Tibial nerve (tissue), 4 donors: ENCODE data around the gene GDF7. TPM values are rescaled to one million over a fixed set of nuclear protein-coding genes. Genes with fewer than 3 reads are reported as not detected.

Experiments used
- DNase-seq, 2 donors: peaks; one replicate each; pipeline ENCODE4 v3.0.0-alpha.2; 2019; ENCODE audit warnings: low spot score in 2 of 2
- H3K27ac ChIP-seq, 4 donors: fragments of 200-600 bp; sonication (generic) in 3 of 4; one replicate each; pipeline ENCODE4 v1.5.1; 2017 to 2019; ENCODE audit warnings: mild to moderate bottlenecking in 1 of 4
- H3K27me3 ChIP-seq, 2 donors: fragments of 200-600 bp; sonication (generic) in 1 of 2; one replicate each; pipeline versions ENCODE4 v1.5.1 to v1.6.0; 2017 to 2019
- H3K36me3 ChIP-seq, 3 donors: fragments of 200-600 bp; sonication (generic); one replicate each; pipeline ENCODE4 v1.5.1; 2018 to 2019
- H3K4me1 ChIP-seq, 4 donors: fragments of 200-600 bp; sonication (generic) in 3 of 4; one replicate each; pipeline ENCODE4 v1.5.1; 2017 to 2019
- H3K4me3 ChIP-seq, 4 donors: fragments of 200-600 bp; sonication (generic) in 3 of 4; one replicate each; pipeline ENCODE4 v1.5.1; 2017 to 2019; ENCODE audit warnings: mild to moderate bottlenecking in 1 of 4, moderate library complexity in 1 of 4
- H3K9me3 ChIP-seq, 4 donors: fragments of 200-600 bp; sonication (generic) in 3 of 4; one replicate each; pipeline ENCODE4 v1.5.1; 2017 to 2019
- CTCF ChIP-seq, 5 experiments: fragments of 200-600 bp in 3 of 5; fragments of 450-650 bp in 2 of 5; sonication (generic) in 3 of 5; IDR thresholded peaks; one replicate each; pipeline ENCODE4 v1.5.1; 2016 to 2019; ENCODE audit warnings: antibody characterized with exemption in 5 of 5, mild to moderate bottlenecking in 3 of 5, moderate library complexity in 2 of 5
- EP300 ChIP-seq, 2 donors: sonication (generic); formaldehyde crosslinking; IDR thresholded peaks; one replicate each; pipeline ENCODE4 v1.6.1; 2017; ENCODE audit warnings: antibody characterized with exemption in 2 of 2, mild to moderate bottlenecking in 1 of 2
- POLR2A ChIP-seq, 2 donors: fragments of 450-650 bp; IDR thresholded peaks; one replicate each; pipeline ENCODE4 v1.6.1; 2017; ENCODE audit warnings: antibody characterized with exemption in 2 of 2, mild to moderate bottlenecking in 2 of 2, moderate library complexity in 2 of 2
- WGBS, 2 donors: methylation state at CpG; one replicate each; pipeline ENCODE4 v1.1.5; 2018; 5-methylcytosine and 5-hydroxymethylcytosine counted together
- total RNA-seq, 4 donors: library from RNA; depleted of rRNA; stranded (reverse); fragments of >200 nt; gene quantifications; one replicate each; pipeline ENCODE4 v1.1.0, GENCODE V29; 2016

GDF7 gene
- total RNA-seq, 4 donors from 2014 or later: 6.3 to 20.0 (median 16.6) TPM

- peaks cover 0 to 94% of the 10 kb centered on the region in 2 donors for H3K27me3 ChIP-seq
- no peaks in the 10 kb centered on the region for H3K36me3 ChIP-seq
- 2 to 3% methylated on average over 10 to 16 of the region's 34 CpGs for WGBS, 2 donors
- H3K27ac ChIP-seq: peak overlapping the region in 3 of 4 donors; percentile 6 to 59 (median 57)
- no peak for TF ChIP-seq EP300 (IDR thresholded peaks at IDR 0.05)
- no peak for TF ChIP-seq CTCF (IDR thresholded peaks at IDR 0.05)
- no peak for TF ChIP-seq POLR2A (IDR thresholded peaks at IDR 0.05)
- no peaks in the 10 kb centered on the region for H3K9me3 ChIP-seq
- DNase-seq: no peak
- H3K4me3 ChIP-seq: peak overlapping the region; percentile 37 to 61 (median 47)
- H3K4me1 ChIP-seq: peaks cover 0 to 57% (median 16%) of the 10 kb centered on the region in 4 donors
These were observed 990 bp upstream of the GDF7 start for GRCh38 chr2:20666005-20666303.

GRCh38 chr2:20667151-20667530 lies 197 bp downstream of the GDF7 start:
- no peaks in the 10 kb centered on the region for H3K36me3 ChIP-seq
- peaks cover 0 to 59% (median 20%) of the 10 kb centered on the region in 4 donors for H3K4me1 ChIP-seq
- WGBS, 2 donors: 0% methylated on average over 10 of the region's 62 CpGs; no CpG with 5 or more reads in 1 of the 2 donors
- no peak for TF ChIP-seq POLR2A (IDR thresholded peaks at IDR 0.05)
- peak in 2 of 5 experiments; percentile 1 to 17 for TF ChIP-seq CTCF (IDR thresholded peaks at IDR 0.05)
- no peak for DNase-seq
- peak overlapping the region in 2 of 4 donors; percentile 57 to 59 for H3K27ac ChIP-seq
- H3K9me3 ChIP-seq: no peaks in the 10 kb centered on the region
- H3K27me3 ChIP-seq: peaks cover 0 to 94% of the 10 kb centered on the region in 2 donors
- H3K4me3 ChIP-seq: peak overlapping the region; percentile 37 to 61 (median 47)

- DNase-seq: no peak
- Histone ChIP-seq H3K4me1 (peaks cover 0 to 64% (median 20%) of the 10 kb centered on the region in 4 donors), H3K36me3 (no peaks in the 10 kb centered on the region), H3K4me3 (peak overlapping the region; percentile 33 to 61 (median 38)), H3K9me3 (no peaks in the 10 kb centered on the region), H3K27ac (peak overlapping the region in 1 of 4 donors; percentile 39), H3K27me3 (peaks cover 0 to 94% of the 10 kb centered on the region in 2 donors)
- 30 to 52% methylated on average over 16 to 34 of the region's 39 CpGs for WGBS, 2 donors
- no peak for TF ChIP-seq POLR2A (IDR thresholded peaks at IDR 0.05)
- no peak for TF ChIP-seq EP300 (IDR thresholded peaks at IDR 0.05)
- no peak for TF ChIP-seq CTCF (IDR thresholded peaks at IDR 0.05)
These were observed 822 bp downstream of the GDF7 start for GRCh38 chr2:20667531-20668401.

GRCh38 chr2:20668451-20668850 lies 1.5 kb downstream of the GDF7 start:
- 91 to 94% methylated on average over 6 of the region's 6 CpGs for WGBS, 2 donors
- Histone ChIP-seq H3K27me3 (peaks cover 0 to 96% of the 10 kb centered on the region in 2 donors), H3K36me3 (no peaks in the 10 kb centered on the region), H3K9me3 (no peaks in the 10 kb centered on the region), H3K27ac (no peak overlapping the region), H3K4me1 (peaks cover 0 to 64% (median 20%) of the 10 kb centered on the region in 4 donors), H3K4me3 (peak overlapping the region in 1 of 4 donors; percentile 61)
- TF ChIP-seq EP300 (IDR thresholded peaks at IDR 0.05) (no peak), CTCF (IDR thresholded peaks at IDR 0.05) (no peak), POLR2A (IDR thresholded peaks at IDR 0.05) (no peak)
- no peak for DNase-seq

- Histone ChIP-seq H3K9me3 (no peaks in the 10 kb centered on the region), H3K36me3 (no peaks in the 10 kb centered on the region), H3K27me3 (peaks cover 0 to 97% of the 10 kb centered on the region in 2 donors), H3K4me1 (peaks cover 0 to 64% (median 20%) of the 10 kb centered on the region in 4 donors), H3K4me3 (peak overlapping the region in 1 of 4 donors; percentile 61), H3K27ac (no peak overlapping the region)
- DNase-seq: no peak
- TF ChIP-seq CTCF (IDR thresholded peaks at IDR 0.05) (no peak), POLR2A (IDR thresholded peaks at IDR 0.05) (no peak), EP300 (IDR thresholded peaks at IDR 0.05) (no peak)
- 65 to 68% methylated on average over 7 to 8 of the region's 8 CpGs for WGBS, 2 donors
These were observed 2.0 kb downstream of the GDF7 start for GRCh38 chr2:20668871-20669475.
